D721Med (cell line): ENCODE results near the gene BNC2.

Source experiments
- DNase-seq: peaks from one replicate; pipeline ENCODE4 v3.0.0; 2011; ENCODE audit warnings: low spot score; ENCODE audit not compliant: insufficient read length
- FAIRE-seq: peaks from 2 replicates; lab custom pipeline; 2011; peaks lifted over from hg19 to GRCh38; lab: Jason Lieb, UNC
- CTCF ChIP-seq: IDR thresholded peaks from 2 replicates; pipeline ENCODE4 v1.5.1; 2012; ENCODE audit warnings: mild to moderate bottlenecking, control low read depth; ENCODE audit not compliant: insufficient read depth; ENCODE audit errors: missing control alignments

BNC2 gene

GRCh38 chr9:16640649-16641048 is 229.8 kb downstream of the BNC2 start:
- FAIRE-seq (no peak), DNase-seq (no peak)
- no peak for TF ChIP-seq CTCF

DNA sequence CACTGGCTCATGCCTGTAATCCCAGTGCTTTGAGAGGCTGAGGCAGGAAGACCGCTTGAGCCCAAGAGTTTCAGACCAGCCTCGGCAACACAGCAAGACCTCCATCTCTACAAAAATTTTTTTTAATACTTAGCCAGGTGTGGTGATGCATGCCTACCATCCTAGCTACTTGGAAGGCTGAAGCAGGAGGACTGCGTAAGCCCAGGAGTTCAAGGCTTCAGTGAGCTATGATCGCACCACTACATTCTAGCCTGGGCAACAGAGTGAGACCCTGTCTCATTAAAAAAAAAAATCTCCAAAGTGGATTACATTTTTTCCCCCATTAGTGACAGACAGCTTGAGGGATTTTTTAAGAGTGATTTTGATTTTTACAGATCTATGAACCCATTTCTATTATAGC is 230.8 kb downstream of the BNC2 start:
- no peak for TF ChIP-seq CTCF
- DNase-seq (no peak), FAIRE-seq (no peak)

DNA sequence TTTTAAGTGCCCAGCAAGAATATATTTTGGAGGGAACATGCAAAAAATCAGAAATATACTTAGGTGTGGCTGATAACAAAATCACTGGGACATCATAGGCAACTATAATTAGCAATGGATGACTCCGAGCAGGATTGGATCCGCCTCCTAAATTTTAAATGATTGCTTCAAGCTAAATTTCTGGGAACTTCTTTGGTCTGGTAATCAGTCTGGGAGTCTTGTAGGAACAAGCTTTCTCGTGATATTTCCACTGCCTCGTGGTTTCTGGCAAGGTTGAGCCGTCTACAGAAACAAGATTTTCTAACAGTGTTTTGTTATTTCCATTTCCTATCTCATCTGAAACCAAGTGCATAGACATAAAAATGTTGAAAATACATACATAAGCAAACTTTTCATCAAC is 232.6 kb downstream of the BNC2 start:
- FAIRE-seq, result no peak

GRCh38 chr9:16637218-16637617 is 233.3 kb downstream of the BNC2 start:
- no peak for DNase-seq
- no peak for FAIRE-seq

More for the DNA sequence above, 232.6 kb downstream of the BNC2 start:
- TF ChIP-seq CTCF, result no peak
- DNase-seq, result no peak

DNA sequence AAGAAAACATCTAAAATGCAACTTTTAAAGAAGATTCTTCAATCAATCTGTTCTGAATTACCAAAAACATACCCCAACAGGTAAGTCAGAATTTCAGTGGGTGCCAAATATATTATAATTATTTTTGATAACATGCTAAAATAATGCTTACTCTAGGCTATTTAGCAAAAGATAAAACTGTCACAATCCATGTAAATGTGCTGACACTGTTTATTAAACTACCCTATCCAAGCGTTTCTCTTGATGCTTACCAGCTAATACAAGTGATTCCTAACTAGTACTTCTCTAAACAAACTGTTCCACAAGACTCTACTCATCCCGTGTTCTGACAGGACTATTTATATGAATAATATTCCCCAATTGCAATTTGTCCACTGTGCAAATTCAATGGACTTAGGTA is 236.7 kb downstream of the BNC2 start:
- FAIRE-seq, result no peak
- no peak for TF ChIP-seq CTCF
- no peak for DNase-seq

More at GRCh38 chr9:16637218-16637617, 233.3 kb downstream of the BNC2 start:
- no peak for TF ChIP-seq CTCF

DNA sequence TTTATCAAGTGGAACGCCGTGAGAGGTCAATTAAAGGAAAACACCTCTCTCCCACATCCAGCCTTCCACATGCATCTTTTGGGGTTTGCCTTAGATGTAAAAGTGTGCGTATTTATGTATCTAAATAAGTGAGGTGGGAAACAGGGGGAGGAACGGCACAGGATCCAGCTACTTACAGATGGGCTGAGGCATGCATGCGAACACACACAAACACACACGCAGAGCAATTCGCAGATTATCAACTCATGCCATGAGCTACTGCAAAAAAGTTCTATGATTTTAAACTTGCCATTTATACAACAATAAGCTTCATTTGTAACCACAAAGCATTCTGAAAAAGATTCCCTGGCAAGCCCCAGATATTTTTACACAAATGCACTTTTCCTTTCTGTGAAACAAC is 242.1 kb downstream of the BNC2 start:
- TF ChIP-seq CTCF, result no peak
- DNase-seq (no peak), FAIRE-seq (no peak)

GRCh38 chr9:16627967-16628366 is 242.5 kb downstream of the BNC2 start:
- no peak for TF ChIP-seq CTCF
- no peak for FAIRE-seq
- no peak for DNase-seq
